H1 (cell line): ENCODE measurements around the gene SPATA16. TPM values are rescaled to one million over a fixed set of nuclear protein-coding genes. Genes with fewer than 3 reads are reported as not detected.

ENCODE experiments used
- CTCF ChIA-PET: fragments of 300-600 bp; sonication (Branson Sonifier 250); formaldehyde crosslinking; loops from one replicate; lab custom pipeline; 2021; ENCODE audit not compliant: partially characterized antibody; lab: Charles Lee
- POLR2A ChIA-PET: fragments of 300-600 bp; sonication (Branson Sonifier 250); formaldehyde crosslinking; loops from one replicate; lab custom pipeline; 2021; ENCODE audit warnings: inconsistent platforms; ENCODE audit not compliant: partially characterized antibody; lab: Charles Lee
- DNase-seq, 2 experiments: peaks; one replicate each; pipeline versions ENCODE4 v3.0.0 to v3.0.0-alpha.2; 2010 to 2022; ENCODE audit warnings: low spot score in 2 of 2, low read depth in 1 of 2, mixed read lengths in 1 of 2
- FAIRE-seq: peaks from 2 replicates; lab custom pipeline; 2011; peaks lifted over from hg19 to GRCh38; lab: Jason Lieb, UNC
- H2AFZ ChIP-seq: 2 replicates; pipeline ENCODE4 v1.8.1; 2012; ENCODE audit warnings: low read length, inconsistent platforms
- H2AK5ac ChIP-seq: 2 replicates; pipeline ENCODE4 v1.6.1; 2013; ENCODE audit warnings: low read depth, low read length
- H2BK120ac ChIP-seq: replicated peaks from 2 replicates; pipeline ENCODE3; 2013; ENCODE audit warnings: low read depth, low read length, inconsistent platforms
- H2BK12ac ChIP-seq: 2 replicates; pipeline ENCODE4 v1.6.1; 2013; ENCODE audit warnings: low read depth, low read length
- H2BK15ac ChIP-seq: 2 replicates; pipeline ENCODE4 v1.6.1; 2013; ENCODE audit warnings: low read length
- H2BK20ac ChIP-seq: 2 replicates; pipeline ENCODE4 v1.6.1; 2013; ENCODE audit warnings: low read length
- H2BK5ac ChIP-seq: 2 replicates; pipeline ENCODE4 v1.6.1; 2013; ENCODE audit warnings: low read depth, low read length
- H3K14ac ChIP-seq: 2 replicates; pipeline ENCODE4 v1.6.1; 2013; ENCODE audit warnings: inconsistent platforms; ENCODE audit not compliant: insufficient read length
- H3K18ac ChIP-seq: 2 replicates; pipeline ENCODE4 v1.6.1; 2013; ENCODE audit warnings: low read length; ENCODE audit errors: extremely low read depth
- H3K23ac ChIP-seq: 2 replicates; pipeline ENCODE4 v1.6.1; 2013; ENCODE audit warnings: inconsistent platforms; ENCODE audit not compliant: insufficient read length
- H3K23me2 ChIP-seq: 2 replicates; pipeline ENCODE4 v1.6.1; 2013; ENCODE audit warnings: low read depth, low read length
- H3K27ac ChIP-seq: 2 replicates; pipeline ENCODE4 v1.6.1; 2011; ENCODE audit warnings: low read depth, low read length, inconsistent platforms
- H3K27me3 ChIP-seq, 4 experiments: replicated peaks in 1 of 4; 1 replicate in 1 of 4; 2 replicates in 3 of 4; pipeline versions ENCODE4 v1.6.1 to v1.8.1; 2011 to 2013; ENCODE audit warnings: low read length in 3 of 4, mild to moderate bottlenecking in 3 of 4, inconsistent platforms in 2 of 4, mixed read lengths in 2 of 4, moderate library complexity in 1 of 4; ENCODE audit not compliant: control insufficient read depth in 3 of 4, insufficient read depth in 3 of 4; ENCODE audit errors: extremely low read depth in 1 of 4
- H3K36me3 ChIP-seq, 4 experiments: 2 replicates each; pipeline versions ENCODE4 v1.6.1 to v1.8.1; 2011 to 2013; ENCODE audit warnings: mild to moderate bottlenecking in 4 of 4, low read length in 3 of 4, moderate library complexity in 2 of 4, control low read depth in 1 of 4, inconsistent platforms in 1 of 4; ENCODE audit not compliant: insufficient read depth in 4 of 4, control insufficient read depth in 2 of 4
- H3K4ac ChIP-seq: replicated peaks from 2 replicates; pipeline ENCODE3; 2013; ENCODE audit warnings: low read length, low read depth, mixed read lengths, inconsistent platforms; ENCODE audit not compliant: insufficient read length
- H3K4me1 ChIP-seq, 4 experiments: replicated peaks in 1 of 4; 1 replicate in 1 of 4; 2 replicates in 3 of 4; pipeline versions ENCODE4 v1.6.1 to v1.8.1; 2011 to 2013; ENCODE audit warnings: low read length in 3 of 4, inconsistent platforms in 2 of 4, mixed read lengths in 1 of 4; ENCODE audit not compliant: insufficient read depth in 4 of 4, control insufficient read depth in 3 of 4
- H3K4me2 ChIP-seq, 2 experiments: 2 replicates each; pipeline versions ENCODE4 v1.6.1 to v1.8.1; 2011 to 2013; ENCODE audit warnings: low read depth in 2 of 2, low read length in 2 of 2, control low read depth in 1 of 2, inconsistent platforms in 1 of 2, mild to moderate bottlenecking in 1 of 2; ENCODE audit not compliant: insufficient read depth in 1 of 2
- H3K4me3 ChIP-seq, 4 experiments: fragments of 200-600, 300-600 bp in 1 of 4; sonication (generic), shearing (Covaris generic), sonication (Bioruptor Twin) in 1 of 4; 2 replicates each; pipeline versions ENCODE4 v1.5.1 to v1.8.1; 2011 to 2016; ENCODE audit warnings: low read length in 4 of 4, low read depth in 3 of 4, control low read depth in 2 of 4, inconsistent platforms in 2 of 4, mild to moderate bottlenecking in 2 of 4, mixed read lengths in 1 of 4, moderate library complexity in 1 of 4; ENCODE audit not compliant: insufficient read depth in 2 of 4; ENCODE audit errors: extremely low read depth in 1 of 4
- H3K56ac ChIP-seq: replicated peaks from 2 replicates; pipeline ENCODE3; 2013; ENCODE audit warnings: low read depth, mild to moderate bottlenecking, mixed read lengths, low read length, inconsistent platforms; ENCODE audit not compliant: insufficient read length
- H3K79me1 ChIP-seq: 2 replicates; pipeline ENCODE4 v1.6.1; 2013; ENCODE audit warnings: low read depth, low read length, control low read depth
- H3K79me2 ChIP-seq, 2 experiments: 2 replicates each; pipeline versions ENCODE4 v1.6.1 to v1.8.1; 2012 to 2013; ENCODE audit warnings: low read length in 2 of 2, mild to moderate bottlenecking in 2 of 2, inconsistent platforms in 1 of 2; ENCODE audit not compliant: insufficient read depth in 2 of 2, control insufficient read depth in 1 of 2
- H3K9ac ChIP-seq, 4 experiments: replicated peaks in 1 of 4; 1 replicate in 1 of 4; 2 replicates in 3 of 4; pipeline versions ENCODE4 v1.6.1 to v1.8.1; 2011 to 2013; ENCODE audit warnings: low read depth in 3 of 4, low read length in 3 of 4, control low read depth in 2 of 4, mild to moderate bottlenecking in 2 of 4, moderate library complexity in 2 of 4, inconsistent platforms in 1 of 4; ENCODE audit errors: extremely low read depth in 1 of 4
- H3K9me3 ChIP-seq, 2 experiments: 2 replicates each; pipeline versions ENCODE4 v1.6.1 to v1.8.1; 2012 to 2013; ENCODE audit warnings: mild to moderate bottlenecking in 2 of 2, moderate library complexity in 2 of 2, control low read depth in 1 of 2, inconsistent platforms in 1 of 2, low read depth in 1 of 2, low read length in 1 of 2, mixed read lengths in 1 of 2; ENCODE audit not compliant: insufficient read depth in 2 of 2
- H4K20me1 ChIP-seq, 2 experiments: replicated peaks in 1 of 2; 2 replicates each; pipeline versions ENCODE3 to v1.8.1; 2011 to 2013; ENCODE audit warnings: inconsistent platforms in 2 of 2, low read length in 2 of 2, mild to moderate bottlenecking in 1 of 2; ENCODE audit not compliant: insufficient read depth in 2 of 2, control insufficient read depth in 1 of 2
- H4K5ac ChIP-seq: 2 replicates; pipeline ENCODE4 v1.6.1; 2013; ENCODE audit warnings: low read length, low read depth, mixed read lengths, inconsistent platforms; ENCODE audit not compliant: insufficient read length
- H4K8ac ChIP-seq: 2 replicates; pipeline ENCODE4 v1.8.0; 2013; ENCODE audit warnings: mild to moderate bottlenecking, moderate library complexity, low read length, inconsistent platforms; ENCODE audit not compliant: insufficient read depth; ENCODE audit errors: extremely low read depth
- H4K91ac ChIP-seq: replicated peaks from 2 replicates; pipeline ENCODE3; 2013; ENCODE audit warnings: low read length, mixed read lengths, inconsistent platforms; ENCODE audit not compliant: insufficient read length
- WGBS, 2 experiments: shearing (Covaris generic) in 1 of 2; methylation state at CpG; one replicate each; pipeline versions ENCODE4 v1.1.6 to v1.1.7; 2013 to 2015; ENCODE audit warnings: low lambda C conversion rate in 2 of 2, mixed read lengths in 2 of 2, inconsistent platforms in 1 of 2, low coverage in 1 of 2, missing lambda C conversion rate in 1 of 2; ENCODE audit not compliant: insufficient replicate concordance in 2 of 2, insufficient coverage in 1 of 2, insufficient read length in 1 of 2; ENCODE audit errors: extremely low coverage in 1 of 2, missing lambda C conversion rate in 1 of 2; 5-methylcytosine and 5-hydroxymethylcytosine counted together
- polyA plus RNA-seq, 7 experiments: library from polyadenylated mRNA; depleted of rRNA in 3 of 7; stranded (reverse) in 5 of 7; unstranded in 2 of 7; fragments of >200 nt in 5 of 7; fragments of 200-250 nt in 2 of 7; gene quantifications; 1 replicate in 5 of 7; 2 replicates in 1 of 7; 4 replicates in 1 of 7; pipeline versions ENCODE4 v1.2.1 to v1.2.3, GENCODE V29; 2011 to 2013; ENCODE audit warnings: missing spikeins in 2 of 7, mixed read lengths in 2 of 7
- total RNA-seq: library from RNA; stranded (reverse); fragmentation: NEBNext Ultra II Directional; extraction: Animal tissue kit (Norgen Biotek cat#: 25700); gene quantifications from 2 replicates; pipeline ENCODE4 v1.2.1, GENCODE V29; 2021

The SPATA16 gene
- total and polyA plus RNA-seq, 2 of the 8 experiments (the other 6 are each of a cell fraction or from before 2014, with no cell fraction given): 0.05 to 2.7 TPM

DNA sequence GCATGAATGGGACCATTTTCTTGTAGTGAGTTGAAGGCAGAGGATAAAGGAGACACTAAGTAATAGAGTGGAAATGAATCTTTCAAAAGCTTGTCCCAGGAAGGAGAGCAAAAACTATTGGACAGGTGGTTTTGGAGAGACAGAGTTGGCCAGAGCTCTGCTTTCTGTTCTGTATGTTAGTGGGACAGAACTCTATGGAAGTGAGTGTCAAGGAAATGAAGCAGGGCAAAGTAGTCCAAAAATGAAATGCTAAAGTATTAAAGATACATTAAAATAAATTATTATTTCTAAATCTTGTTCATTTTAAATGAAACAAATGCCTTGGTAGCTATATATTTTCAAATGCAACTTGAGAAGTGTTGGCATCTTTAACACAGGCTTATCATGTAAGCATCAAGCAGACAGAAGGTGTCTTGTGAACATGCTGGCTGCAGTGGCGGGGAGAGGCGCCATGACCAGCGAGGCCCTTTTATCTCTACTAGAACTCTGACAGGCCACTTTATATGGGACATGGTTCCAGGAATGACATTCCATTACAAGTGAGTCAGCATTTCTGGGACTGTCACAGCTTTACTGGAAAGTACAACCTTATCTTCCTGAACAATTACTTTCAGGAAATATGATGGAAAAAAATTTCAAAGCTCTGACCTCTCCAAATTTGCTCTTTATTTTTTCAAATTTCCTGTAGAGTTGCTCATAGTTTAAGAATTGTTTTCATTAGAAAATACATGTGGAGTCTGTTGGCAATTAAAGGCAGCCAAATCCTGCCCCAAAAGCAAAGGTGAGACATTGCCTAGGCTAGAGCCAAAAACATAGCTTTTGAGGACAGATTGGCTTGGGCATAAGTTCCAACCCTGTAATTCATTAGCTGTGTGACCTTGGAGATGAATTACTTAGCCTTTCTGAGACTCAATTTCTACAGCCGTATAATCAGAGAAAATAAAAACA lies 284.0 kb downstream of the SPATA16 start:
- Histone ChIP-seq H4K20me1 (no peaks in the 10 kb centered on the region), H3K9me3 (no peaks in the 10 kb centered on the region), H2AK5ac (no peak overlapping the region), H3K23me2 (no peaks in the 10 kb centered on the region), H2BK15ac (no peak overlapping the region), H3K79me2 (no peaks in the 10 kb centered on the region), H3K27ac (no peak overlapping the region), H2BK12ac (no peak overlapping the region), H2BK120ac (no peak overlapping the region), H3K36me3 (no peaks in the 10 kb centered on the region), H3K14ac (no peak overlapping the region), H2AFZ (no peak overlapping the region), H3K4me2 (no peak overlapping the region), H3K4ac (no peak overlapping the region), H4K5ac (no peak overlapping the region), H3K23ac (no peak overlapping the region), H3K56ac (no peak overlapping the region), H2BK5ac (no peak overlapping the region), H3K18ac (no peak overlapping the region), H3K4me1 (peaks cover 0 to 23% (median 14%) of the 10 kb centered on the region in 4 experiments; a peak in 4 of 7 replicates), H2BK20ac (no peak overlapping the region), H4K91ac (no peak overlapping the region), H3K27me3 (peaks cover 0 to 3% (median 0%) of the 10 kb centered on the region in 4 experiments; a peak in 3 of 7 replicates), H3K4me3 (no peak overlapping the region), H3K9ac (no peak overlapping the region), H3K79me1 (no peaks in the 10 kb centered on the region), H4K8ac (no peak overlapping the region)
- ChIA-PET POLR2A (no interaction called here), CTCF (interaction anchor here (1.2 kb wide), 2 partner anchors 13 to 21 kb away, joined by 5 read pairs; no protein-coding TSS in a partner anchor)
- DNase-seq: no peak
- 91% methylated on average over 4 of the region's 4 CpGs; no CpG with 5 or more reads in 1 of the 2 experiments for WGBS, 2 experiments
- FAIRE-seq: no peak
